Activated naive CD8-positive, alpha-beta T cell treated with anti-CD3 and anti-CD28 coated beads, Interleukin-2, amount 50 U/mL, for 24 hours (primary cell): ENCODE data around the gene C17orf107.

Experiments
- ATAC-seq: fragments of 150-1000 bp; cut with Tn5 transposase; one replicate; pipeline ENCODE4 v1.10.0; 2021
- DNase-seq: peaks from one replicate; pipeline ENCODE4 v3.0.0; 2021
- H3K27ac Mint-ChIP-seq: one replicate; pipeline ENCODE4 v1.8.0; 2021; ENCODE audit warnings: mild to moderate bottlenecking, mixed read lengths
- H3K27me3 Mint-ChIP-seq: one replicate; pipeline ENCODE4 v1.8.0; 2021; ENCODE audit warnings: mixed read lengths
- H3K36me3 Mint-ChIP-seq: one replicate; pipeline ENCODE4 v1.8.0; 2021; ENCODE audit warnings: low read depth, mixed read lengths
- H3K4me1 Mint-ChIP-seq: one replicate; pipeline ENCODE4 v1.8.0; 2021; ENCODE audit warnings: mixed read lengths
- H3K4me3 Mint-ChIP-seq: one replicate; pipeline ENCODE4 v1.8.0; 2021; ENCODE audit warnings: mild to moderate bottlenecking, moderate library complexity, mixed read lengths
- H3K9me3 Mint-ChIP-seq: one replicate; pipeline ENCODE4 v1.8.0; 2021; ENCODE audit warnings: mixed read lengths

The C17orf107 gene

GRCh38 chr17:4891411-4892410, 7.6 kb upstream of the C17orf107 start:
- H3K27me3 Mint-ChIP-seq: no peaks in the 10 kb centered on the region
- ATAC-seq (no peak), DNase-seq (no peak)
- H3K27ac Mint-ChIP-seq: no peak overlapping the region
- no peaks in the 10 kb centered on the region for H3K9me3 Mint-ChIP-seq
- peaks cover 2% of the 10 kb centered on the region for H3K4me1 Mint-ChIP-seq
- H3K4me3 Mint-ChIP-seq: no peak overlapping the region
- H3K36me3 Mint-ChIP-seq: peaks cover 11% of the 10 kb centered on the region

GRCh38 chr17:4892499-4893221, 6.7 kb upstream of the C17orf107 start:
- H3K4me3 Mint-ChIP-seq: no peak overlapping the region
- ATAC-seq: no peak
- H3K36me3 Mint-ChIP-seq: peaks cover 6% of the 10 kb centered on the region

GRCh38 chr17:4893272-4893671, 6.1 kb upstream of the C17orf107 start:
- Mint-ChIP-seq H3K27ac (no peak overlapping the region), H3K9me3 (no peaks in the 10 kb centered on the region), H3K27me3 (no peaks in the 10 kb centered on the region), H3K36me3 (peaks cover 6% of the 10 kb centered on the region), H3K4me3 (no peak overlapping the region), H3K4me1 (peaks cover 2% of the 10 kb centered on the region)
- no peak for DNase-seq
- no peak for ATAC-seq

More at GRCh38 chr17:4892499-4893221, 6.7 kb upstream of the C17orf107 start:
- Mint-ChIP-seq H3K27me3 (no peaks in the 10 kb centered on the region), H3K4me1 (peaks cover 2% of the 10 kb centered on the region), H3K9me3 (no peaks in the 10 kb centered on the region), H3K27ac (no peak overlapping the region)
- DNase-seq: no peak

GRCh38 chr17:4893721-4894560, 5.4 kb upstream of the C17orf107 start:
- no peak overlapping the region for H3K4me3 Mint-ChIP-seq
- no peak for ATAC-seq
- peaks cover 6% of the 10 kb centered on the region for H3K36me3 Mint-ChIP-seq
- no peaks in the 10 kb centered on the region for H3K9me3 Mint-ChIP-seq
- H3K27ac Mint-ChIP-seq: no peak overlapping the region
- H3K27me3 Mint-ChIP-seq: no peaks in the 10 kb centered on the region
- DNase-seq: no peak
- H3K4me1 Mint-ChIP-seq: peaks cover 6% of the 10 kb centered on the region

GRCh38 chr17:4895121-4895520, 4.2 kb upstream of the C17orf107 start:
- peaks cover 4% of the 10 kb centered on the region for H3K36me3 Mint-ChIP-seq
- ATAC-seq (no peak), DNase-seq (no peak)
- H3K27me3 Mint-ChIP-seq: no peaks in the 10 kb centered on the region
- H3K4me1 Mint-ChIP-seq: peaks cover 11% of the 10 kb centered on the region
- H3K4me3 Mint-ChIP-seq: no peak overlapping the region
- H3K27ac Mint-ChIP-seq: no peak overlapping the region
- no peaks in the 10 kb centered on the region for H3K9me3 Mint-ChIP-seq

- H3K36me3 Mint-ChIP-seq: peaks cover 4% of the 10 kb centered on the region
- H3K27me3 Mint-ChIP-seq: no peaks in the 10 kb centered on the region
- no peak for ATAC-seq
- H3K27ac Mint-ChIP-seq: no peak overlapping the region
- DNase-seq: no peak
- peaks cover 16% of the 10 kb centered on the region for H3K4me1 Mint-ChIP-seq
- no peak overlapping the region for H3K4me3 Mint-ChIP-seq
- no peaks in the 10 kb centered on the region for H3K9me3 Mint-ChIP-seq
These were observed 3.5 kb upstream of the C17orf107 start for GRCh38 chr17:4895657-4896331.

GRCh38 chr17:4896332-4897197, 2.8 kb upstream of the C17orf107 start:
- Mint-ChIP-seq H3K4me1 (peaks cover 22% of the 10 kb centered on the region), H3K9me3 (no peaks in the 10 kb centered on the region), H3K27me3 (no peaks in the 10 kb centered on the region), H3K4me3 (no peak overlapping the region), H3K36me3 (peaks cover 4% of the 10 kb centered on the region), H3K27ac (no peak overlapping the region)
- DNase-seq (no peak), ATAC-seq (no peak)

GRCh38 chr17:4897198-4897687, 2.1 kb upstream of the C17orf107 start:
- DNase-seq: no peak
- no peak for ATAC-seq
- no peaks in the 10 kb centered on the region for H3K27me3 Mint-ChIP-seq
- H3K4me1 Mint-ChIP-seq: peaks cover 23% of the 10 kb centered on the region
- H3K4me3 Mint-ChIP-seq: no peak overlapping the region
- H3K27ac Mint-ChIP-seq: no peak overlapping the region
- H3K9me3 Mint-ChIP-seq: no peaks in the 10 kb centered on the region
- peaks cover 4% of the 10 kb centered on the region for H3K36me3 Mint-ChIP-seq

GRCh38 chr17:4897785-4898184, 1.6 kb upstream of the C17orf107 start:
- DNase-seq (no peak), ATAC-seq (no peak)
- Mint-ChIP-seq H3K36me3 (peaks cover 4% of the 10 kb centered on the region), H3K4me1 (peaks cover 29% of the 10 kb centered on the region), H3K27me3 (no peaks in the 10 kb centered on the region), H3K9me3 (no peaks in the 10 kb centered on the region), H3K27ac (no peak overlapping the region), H3K4me3 (peak overlapping the region; percentile 56)

- H3K9me3 Mint-ChIP-seq: no peaks in the 10 kb centered on the region
- H3K36me3 Mint-ChIP-seq: peaks cover 4% of the 10 kb centered on the region
- H3K4me3 Mint-ChIP-seq: peak overlapping the region; percentile 56
- peaks cover 34% of the 10 kb centered on the region for H3K4me1 Mint-ChIP-seq
- DNase-seq: no peak
- no peak for ATAC-seq
- H3K27me3 Mint-ChIP-seq: no peaks in the 10 kb centered on the region
- no peak overlapping the region for H3K27ac Mint-ChIP-seq
These were observed 985 bp upstream of the C17orf107 start for GRCh38 chr17:4898351-4898750.

GRCh38 chr17:4898927-4899326, 409 bp upstream of the C17orf107 start:
- DNase-seq: no peak
- peaks cover 4% of the 10 kb centered on the region for H3K36me3 Mint-ChIP-seq
- H3K27ac Mint-ChIP-seq: no peak overlapping the region
- H3K4me1 Mint-ChIP-seq: peaks cover 39% of the 10 kb centered on the region
- H3K9me3 Mint-ChIP-seq: no peaks in the 10 kb centered on the region
- no peak for ATAC-seq
- peak overlapping the region; percentile 56 for H3K4me3 Mint-ChIP-seq
- no peaks in the 10 kb centered on the region for H3K27me3 Mint-ChIP-seq

GRCh38 chr17:4900231-4901107, 1.1 kb downstream of the C17orf107 start:
- Mint-ChIP-seq H3K27ac (no peak overlapping the region), H3K4me3 (peak overlapping the region; percentile 84), H3K36me3 (peaks cover 3% of the 10 kb centered on the region), H3K4me1 (peaks cover 39% of the 10 kb centered on the region), H3K9me3 (no peaks in the 10 kb centered on the region), H3K27me3 (no peaks in the 10 kb centered on the region)
- ATAC-seq (peak; percentile 11), DNase-seq (peak; percentile 41)
